Measurements from ENCODE around the gene STAT2. TPM values are rescaled to one million over a fixed set of nuclear protein-coding genes. Genes with fewer than 3 reads are reported as not detected.
"Not testable (repeated sequence)": the region's sequence is repeated elsewhere in the genome, so short reads cannot be mapped to it uniquely, and the experiment has no call there.

The STAT2 gene
- total RNA-seq, 1 donor from 2014 or later: 47.9 TPM

GRCh38 chr12:56326126-56326525 is 33.8 kb downstream of the STAT2 start:
- H3K36me3 ChIP-seq (ENCODE audit: control insufficient read depth, insufficient read depth, low read length): peaks cover 24% of the 10 kb centered on the region
- TF ChIP-seq, protein P1, sequence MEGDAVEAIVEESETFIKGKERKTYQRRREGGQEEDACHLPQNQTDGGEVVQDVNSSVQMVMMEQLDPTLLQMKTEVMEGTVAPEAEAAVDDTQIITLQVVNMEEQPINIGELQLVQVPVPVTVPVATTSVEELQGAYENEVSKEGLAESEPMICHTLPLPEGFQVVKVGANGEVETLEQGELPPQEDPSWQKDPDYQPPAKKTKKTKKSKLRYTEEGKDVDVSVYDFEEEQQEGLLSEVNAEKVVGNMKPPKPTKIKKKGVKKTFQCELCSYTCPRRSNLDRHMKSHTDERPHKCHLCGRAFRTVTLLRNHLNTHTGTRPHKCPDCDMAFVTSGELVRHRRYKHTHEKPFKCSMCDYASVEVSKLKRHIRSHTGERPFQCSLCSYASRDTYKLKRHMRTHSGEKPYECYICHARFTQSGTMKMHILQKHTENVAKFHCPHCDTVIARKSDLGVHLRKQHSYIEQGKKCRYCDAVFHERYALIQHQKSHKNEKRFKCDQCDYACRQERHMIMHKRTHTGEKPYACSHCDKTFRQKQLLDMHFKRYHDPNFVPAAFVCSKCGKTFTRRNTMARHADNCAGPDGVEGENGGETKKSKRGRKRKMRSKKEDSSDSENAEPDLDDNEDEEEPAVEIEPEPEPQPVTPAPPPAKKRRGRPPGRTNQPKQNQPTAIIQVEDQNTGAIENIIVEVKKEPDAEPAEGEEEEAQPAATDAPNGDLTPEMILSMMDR (IDR thresholded peaks at IDR 0.05; ENCODE audit: insufficient read depth, low read length, severe bottlenecking): no peak
- no peak for DNase-seq (ENCODE audit: low read depth)

DNA sequence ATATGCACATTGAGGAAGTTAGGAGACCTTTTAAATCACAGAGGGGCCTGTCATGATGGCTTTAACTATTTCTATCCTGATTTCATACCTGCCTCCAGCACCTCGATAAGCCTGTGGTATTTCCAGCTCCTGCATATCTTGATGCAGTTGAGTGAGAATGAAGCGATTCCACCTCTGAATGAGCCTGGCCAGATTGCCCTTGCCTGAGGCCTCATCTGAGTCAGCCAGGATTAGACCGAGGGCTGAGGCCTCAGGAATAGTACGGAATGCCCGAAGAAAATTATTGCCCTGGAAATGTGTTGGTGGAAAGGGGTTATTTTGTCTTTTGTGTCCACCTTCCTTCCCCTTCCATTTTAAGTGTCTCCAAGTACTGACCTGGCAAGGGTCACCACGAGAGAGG is 35.7 kb downstream of the STAT2 start:
- peaks cover 30% of the 10 kb centered on the region for H3K36me3 ChIP-seq (ENCODE audit: control insufficient read depth, insufficient read depth, low read length)
- H3K27me3 ChIP-seq (ENCODE audit: control insufficient read depth, insufficient read depth, low read length): no peaks in the 10 kb centered on the region
- TF ChIP-seq, protein P1 (IDR thresholded peaks at IDR 0.05; ENCODE audit: insufficient read depth, low read length, severe bottlenecking): no peak
- DNase-seq (ENCODE audit: low read depth) (no peak), FAIRE-seq (no peak)
- no peak overlapping the region for H3K4me3 ChIP-seq (ENCODE audit: low read depth, low read length)

More at GRCh38 chr12:56326126-56326525, 33.8 kb downstream of the STAT2 start:
- Histone ChIP-seq H3K27me3 (ENCODE audit: control insufficient read depth, insufficient read depth, low read length) (no peaks in the 10 kb centered on the region), H3K4me3 (ENCODE audit: low read depth, low read length) (no peak overlapping the region)
- FAIRE-seq: no peak

- not testable (repeated sequence) for H3K27me3 ChIP-seq (ENCODE audit: control insufficient read depth, insufficient read depth, low read length); FAIRE-seq; H3K4me3 ChIP-seq (ENCODE audit: low read depth, low read length); DNase-seq (ENCODE audit: low read depth)
- H3K36me3 ChIP-seq (ENCODE audit: control insufficient read depth, insufficient read depth, low read length): peaks cover 20% of the 10 kb centered on the region
Observed at GRCh38 chr12:56321610-56322009, 38.3 kb downstream of the STAT2 start.

- TF ChIP-seq, protein P1 (IDR thresholded peaks at IDR 0.05; ENCODE audit: insufficient read depth, low read length, severe bottlenecking): no peak
- FAIRE-seq: no peak
- Histone ChIP-seq H3K36me3 (ENCODE audit: control insufficient read depth, insufficient read depth, low read length) (peaks cover 19% of the 10 kb centered on the region), H3K4me3 (ENCODE audit: low read depth, low read length) (no peak overlapping the region), H3K27me3 (ENCODE audit: control insufficient read depth, insufficient read depth, low read length) (no peaks in the 10 kb centered on the region)
- DNase-seq (ENCODE audit: low read depth): peak; percentile 56
Observed at GRCh38 chr12:56321027-56321426, 38.9 kb downstream of the STAT2 start.

DNA sequence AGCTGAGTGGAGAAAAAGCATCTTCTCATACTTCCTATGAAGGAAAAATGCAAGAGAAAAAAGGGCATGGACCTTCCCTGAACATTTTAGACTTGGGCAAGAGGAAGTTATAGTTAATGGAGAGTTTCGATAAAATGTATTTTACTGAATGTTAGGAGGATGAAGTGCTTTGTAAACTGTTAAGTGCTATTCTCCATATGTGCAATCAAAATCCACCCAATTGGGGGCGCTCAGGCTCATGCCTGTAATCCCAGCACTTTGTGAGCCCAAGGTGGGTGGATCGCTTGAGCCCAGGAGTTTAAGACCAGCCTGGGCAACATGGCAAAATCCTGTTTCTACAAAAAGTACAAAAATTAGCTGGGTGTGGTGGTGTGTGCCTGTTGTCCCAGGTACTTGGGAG is 42.2 kb downstream of the STAT2 start:
- Histone ChIP-seq H3K36me3 (ENCODE audit: control insufficient read depth, insufficient read depth, low read length) (peaks cover 8% of the 10 kb centered on the region), H3K4me3 (ENCODE audit: low read depth, low read length) (no peak overlapping the region), H3K27me3 (ENCODE audit: control insufficient read depth, insufficient read depth, low read length) (no peaks in the 10 kb centered on the region)
- DNase-seq (ENCODE audit: low read depth) (no peak), FAIRE-seq (no peak)
- TF ChIP-seq, protein P1 (IDR thresholded peaks at IDR 0.05; ENCODE audit: insufficient read depth, low read length, severe bottlenecking): no peak

DNA sequence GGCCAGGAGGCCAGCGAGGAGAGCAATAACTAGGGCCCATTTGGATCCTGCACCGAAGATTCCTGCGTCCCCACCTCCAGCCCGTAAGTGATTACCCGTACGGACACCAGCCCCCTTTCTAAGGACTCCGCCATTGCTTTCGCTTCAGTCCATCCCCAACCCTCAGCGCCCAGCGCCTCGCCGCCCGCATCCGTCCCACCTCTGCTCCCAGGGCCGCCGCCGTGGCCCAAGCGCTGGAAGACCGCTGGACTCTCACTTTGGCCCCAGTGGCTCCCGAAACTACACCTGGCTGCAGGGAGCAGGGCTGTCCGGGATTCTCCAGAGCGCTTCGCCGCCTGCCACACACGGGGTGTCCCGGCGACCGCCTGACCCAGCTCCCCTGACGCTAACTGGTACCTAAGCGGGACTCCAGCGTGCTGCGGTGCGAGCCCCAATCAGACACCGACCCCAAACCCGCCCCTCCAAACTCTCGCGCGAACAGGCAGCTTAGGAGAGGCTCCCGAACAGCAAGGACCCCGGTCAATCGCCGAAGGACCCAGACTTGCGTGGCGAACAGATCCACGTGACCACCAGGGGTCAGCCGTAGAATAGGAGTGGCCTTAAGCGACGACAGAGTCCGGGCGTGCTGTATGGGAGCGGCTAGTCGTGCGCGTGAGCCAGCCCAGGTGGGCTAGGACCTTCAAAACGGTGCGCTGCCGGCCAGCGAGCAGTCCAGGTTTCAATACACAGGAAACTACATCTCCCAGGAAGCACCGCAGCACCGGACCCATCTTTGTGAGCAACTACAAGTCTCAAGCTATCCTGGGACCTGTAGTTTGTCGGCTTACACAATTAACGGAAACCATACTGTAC is 44.1 kb downstream of the STAT2 start, which contains the start of gene CNPY2:
TSS of gene CNPY2 (minus strand) at position 367 of the 852 bp plus-strand sequence. CDS start 771 bp downstream, outside the sequence.
- TF ChIP-seq, protein P1 (IDR thresholded peaks at IDR 0.05; ENCODE audit: insufficient read depth, low read length, severe bottlenecking): no peak
- Histone ChIP-seq H3K27me3 (ENCODE audit: control insufficient read depth, insufficient read depth, low read length) (no peaks in the 10 kb centered on the region), H3K4me3 (ENCODE audit: low read depth, low read length) (peak within 1 kb of the TSS; percentile 90), H3K36me3 (ENCODE audit: control insufficient read depth, insufficient read depth, low read length) (peaks cover 7% of the 10 kb centered on the region)
- DNase-seq (ENCODE audit: low read depth) (peak; percentile 97), FAIRE-seq (peak; percentile 18)
